Stimulated activated CD4-positive, alpha-beta T cell treated with anti-CD3 and anti-CD28 coated beads, TNF-alpha, amount 100 ng/mL, for 4 hours (primary cell): ENCODE results near the gene FAM78B.

ENCODE experiments used
- DNase-seq, 3 experiments: peaks; one replicate each; pipeline ENCODE4 v3.0.0-alpha.2; 2020; ENCODE audit warnings: low read depth in 3 of 3

The FAM78B gene, protein sequence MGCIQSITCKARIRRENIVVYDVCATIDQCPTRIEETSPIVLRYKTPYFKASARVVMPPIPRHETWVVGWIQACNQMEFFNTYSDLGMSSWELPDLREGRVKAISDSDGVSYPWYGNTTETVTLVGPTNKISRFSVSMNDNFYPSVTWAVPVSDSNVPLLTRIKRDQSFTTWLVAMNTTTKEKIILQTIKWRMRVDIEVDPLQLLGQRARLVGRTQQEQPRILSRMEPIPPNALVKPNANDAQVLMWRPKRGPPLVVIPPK

DNA sequence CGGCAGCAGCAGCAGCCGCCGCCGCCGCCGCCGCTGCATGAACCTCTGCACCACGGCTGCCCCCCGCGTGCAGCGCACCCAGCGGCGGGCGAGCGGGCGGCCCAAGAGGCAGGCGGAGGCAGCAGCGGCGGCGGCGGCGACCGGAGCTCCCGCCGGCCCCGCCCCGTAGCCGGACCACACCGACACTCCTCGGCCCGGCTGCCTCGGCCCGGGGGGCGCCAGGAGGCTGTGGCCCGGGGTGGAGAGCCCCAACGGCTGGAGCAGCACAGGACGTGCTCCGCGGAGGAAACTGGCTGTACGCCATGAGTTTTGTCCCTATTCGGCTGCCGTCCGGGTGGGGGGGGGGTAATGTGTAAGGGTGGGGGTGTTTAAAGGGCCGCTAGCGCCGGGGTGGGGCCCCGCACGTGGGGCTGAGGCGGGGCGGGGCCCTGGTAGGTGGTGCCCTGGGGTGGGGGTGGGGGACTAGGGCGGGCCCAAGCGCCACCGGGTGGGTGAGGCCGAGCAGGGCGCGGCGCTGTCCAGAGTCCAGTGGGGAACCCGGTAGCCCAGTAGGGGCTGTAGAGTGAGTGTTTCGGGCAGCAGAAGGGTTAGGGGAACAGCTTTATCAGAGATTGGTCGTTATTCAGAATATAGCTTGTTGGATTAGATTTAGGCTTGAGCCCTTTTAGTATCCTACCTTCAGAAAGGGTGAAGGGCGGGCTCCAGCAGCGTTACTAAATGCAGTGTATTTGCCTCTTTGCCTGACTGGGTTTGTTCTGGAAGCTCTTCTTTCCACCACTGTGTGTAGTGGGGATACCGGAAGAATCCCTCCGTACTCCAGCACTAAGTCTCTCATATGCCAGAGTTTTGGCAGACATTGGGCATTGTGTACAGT lies at the start of gene FAM78B:
Gene FAM78B (minus strand): TSS at position 304 of the 874 bp plus-strand sequence. CDS start 753 bp downstream, outside the sequence.
- peak; percentile 10 to 27 (median 22) for DNase-seq

DNA sequence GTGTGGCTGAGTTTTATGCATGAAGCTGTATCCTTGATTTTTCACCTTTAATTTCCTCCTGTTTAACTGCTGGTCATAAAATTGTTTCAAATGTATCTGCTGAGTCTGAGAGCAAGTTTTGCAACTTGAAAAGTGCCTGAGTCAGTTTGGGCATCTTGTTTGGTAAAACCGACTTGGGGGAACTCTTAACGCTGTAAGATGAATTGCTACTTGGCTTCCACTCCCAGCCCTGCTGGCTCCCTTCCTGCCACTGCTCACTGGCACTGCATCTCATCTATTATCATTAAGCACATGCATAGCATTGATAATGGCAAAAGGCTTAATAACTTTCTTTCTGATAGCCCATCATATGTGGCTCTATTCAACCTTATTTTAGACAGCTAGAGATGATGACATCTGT lies 35.7 kb upstream of the FAM78B start:
- no peak for DNase-seq

DNA sequence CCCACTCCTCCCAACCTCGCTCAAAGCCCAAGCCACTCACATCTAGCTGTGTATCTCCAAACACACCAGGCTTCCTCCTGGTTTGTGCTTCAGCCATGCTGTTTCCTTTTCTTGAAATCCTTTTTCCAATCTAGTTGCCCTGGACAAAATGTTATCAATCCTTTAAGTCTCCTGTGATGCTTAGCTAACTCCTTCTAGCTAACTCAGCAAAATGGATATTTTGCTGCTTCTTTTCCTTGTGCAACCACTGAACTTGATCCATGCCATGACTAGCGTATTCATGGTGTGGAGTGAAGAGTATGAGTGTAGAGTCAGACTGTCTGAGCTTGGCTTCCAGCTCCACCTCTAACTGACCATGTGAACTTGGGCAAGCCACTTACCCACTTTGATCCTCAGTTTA lies 33.9 kb upstream of the FAM78B start:
- no peak for DNase-seq

DNA sequence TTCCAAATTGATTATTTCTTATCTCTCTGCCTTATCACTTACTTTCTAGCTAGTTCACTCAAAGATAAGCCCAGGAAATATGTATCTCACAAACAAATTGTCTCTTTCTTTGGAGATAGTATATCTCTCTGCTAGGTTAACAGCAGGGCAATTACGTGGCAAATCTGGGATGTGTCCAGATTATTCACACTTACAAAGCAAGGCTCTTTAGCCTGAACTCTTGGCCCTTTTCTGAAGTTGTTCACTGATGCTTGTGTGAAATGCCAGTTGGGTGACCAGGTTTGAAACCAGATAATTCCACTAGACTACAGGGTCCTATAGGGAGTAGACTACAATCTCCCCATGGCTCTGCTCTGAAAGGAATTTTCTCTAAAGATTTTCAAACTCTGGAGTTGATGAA lies 30.8 kb upstream of the FAM78B start:
- DNase-seq: no peak

DNA sequence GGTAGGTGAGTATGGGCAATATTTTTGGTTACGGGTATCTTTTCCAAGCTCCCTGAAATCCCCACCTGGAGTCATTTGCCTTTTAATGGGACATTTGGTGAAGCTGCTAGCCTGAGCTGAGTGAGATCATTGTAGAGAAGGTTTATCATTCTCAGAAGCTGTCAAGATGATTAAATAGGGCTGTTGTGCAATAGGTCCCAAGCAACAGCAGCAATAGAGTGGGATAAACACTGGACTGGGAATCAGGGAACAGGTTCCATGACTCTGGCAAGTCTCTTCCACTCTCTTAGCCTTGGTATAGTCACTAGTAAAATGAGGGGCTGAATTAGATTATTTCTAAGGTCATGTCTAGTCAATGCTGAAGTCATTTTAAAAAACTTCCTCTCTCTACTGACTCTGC lies 30.3 kb upstream of the FAM78B start:
- no peak for DNase-seq

DNA sequence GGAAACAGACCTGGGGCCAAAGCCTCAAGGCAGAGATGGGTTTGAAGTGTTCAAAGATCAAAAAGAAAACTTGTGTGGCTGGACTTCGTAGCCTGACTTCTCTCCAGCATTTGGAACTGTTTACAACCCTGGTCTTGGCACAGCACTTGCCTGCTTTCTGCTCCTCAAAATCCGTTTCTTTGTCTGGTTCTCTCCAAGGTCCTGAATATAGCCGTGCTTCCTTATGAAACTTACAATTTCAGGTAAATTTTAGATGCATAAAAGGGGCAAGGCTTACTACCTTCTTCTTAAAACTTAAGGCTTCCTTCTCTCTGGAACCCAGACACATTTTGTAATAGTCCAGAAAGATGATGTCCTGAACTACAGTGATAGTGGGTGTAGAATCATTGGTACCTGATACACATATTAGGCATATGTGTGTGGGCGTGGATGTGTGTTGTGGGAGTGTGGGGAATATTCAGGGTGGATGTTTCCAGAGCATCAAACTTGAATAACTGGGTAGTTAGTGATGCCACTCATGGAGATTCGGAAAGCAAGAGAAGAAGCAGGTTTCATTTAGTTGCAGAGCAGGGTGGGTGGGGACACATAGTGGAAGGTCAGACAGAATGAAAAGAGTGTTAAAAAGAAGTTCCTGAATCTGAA lies 26.4 kb upstream of the FAM78B start:
- DNase-seq: no peak

DNA sequence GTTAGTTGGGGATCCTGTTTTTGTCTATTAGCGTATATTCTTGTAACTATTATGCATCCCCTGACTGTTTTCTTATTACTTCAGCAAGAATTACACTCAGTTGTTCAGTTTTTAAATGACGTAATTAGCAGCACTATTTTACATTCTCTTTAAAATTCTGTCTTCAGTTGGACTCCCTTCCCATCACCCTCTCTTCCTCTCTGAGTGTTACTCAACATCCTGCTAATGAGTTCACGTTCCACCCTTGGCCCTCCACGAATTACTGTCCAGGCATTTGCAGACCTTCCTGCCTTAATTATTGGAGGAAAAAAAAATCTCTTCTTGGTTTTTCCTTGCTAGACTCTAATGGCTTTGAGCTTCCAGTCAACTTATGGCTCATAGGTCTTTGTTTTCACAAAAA lies 23.6 kb upstream of the FAM78B start:
- DNase-seq: no peak

DNA sequence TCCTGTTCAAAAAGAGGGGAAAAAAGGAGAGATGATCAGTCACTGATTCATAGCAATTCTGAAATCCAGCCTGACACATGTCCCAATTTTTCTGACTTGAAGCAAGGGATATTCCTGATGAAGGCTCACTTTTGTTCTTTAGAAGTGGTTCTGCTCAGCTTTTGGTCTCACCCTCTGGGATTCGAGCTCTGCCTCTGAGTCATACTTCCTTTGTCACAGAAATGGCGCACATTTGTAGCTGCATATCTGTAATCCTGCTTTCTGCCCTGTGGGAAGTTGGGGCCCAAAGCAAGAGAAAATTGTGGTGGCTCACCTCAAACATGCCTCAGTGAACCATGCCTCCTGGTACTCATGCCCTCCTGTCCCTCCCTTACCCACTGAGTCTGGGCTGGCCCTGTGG lies 22.3 kb upstream of the FAM78B start:
- no peak for DNase-seq

DNA sequence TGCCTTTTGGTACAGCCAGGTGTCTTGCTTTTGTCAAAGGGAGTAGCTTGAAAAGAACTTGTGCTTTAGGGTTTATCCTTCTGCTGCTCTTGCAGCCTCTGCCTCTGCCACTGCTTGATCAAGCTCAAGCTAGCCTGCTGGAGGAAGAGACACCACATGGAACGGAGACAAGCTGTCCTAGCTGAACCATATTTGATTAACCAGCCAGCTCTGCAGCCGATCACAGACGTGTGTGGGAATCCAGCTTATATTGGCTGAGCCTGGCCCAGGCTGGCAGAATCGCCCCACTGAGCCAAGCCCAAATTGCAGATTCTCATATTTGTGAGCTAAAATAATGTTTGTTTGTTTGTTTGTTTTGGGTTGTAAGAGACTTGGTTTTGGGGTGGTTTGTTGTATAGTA lies 18.7 kb upstream of the FAM78B start:
- no peak for DNase-seq

DNA sequence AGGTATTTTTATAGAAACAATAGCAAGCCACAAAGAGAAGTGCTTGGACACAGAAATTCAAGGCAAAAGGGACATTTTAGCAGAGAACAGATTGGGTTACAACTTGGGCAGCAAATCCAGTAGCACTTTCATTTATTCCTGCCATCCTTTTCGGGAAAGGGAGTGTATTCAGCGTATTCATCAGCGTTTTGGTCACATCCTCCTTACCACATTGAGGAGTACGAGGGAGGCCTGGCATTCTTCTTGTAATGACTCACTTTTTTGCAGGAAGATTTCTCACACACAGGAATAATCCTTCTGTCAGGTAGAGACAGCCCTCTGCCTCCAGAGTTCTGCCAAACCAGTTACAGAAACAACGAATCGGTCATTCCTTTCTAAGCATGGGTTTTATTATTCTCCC lies 18.1 kb upstream of the FAM78B start:
- DNase-seq: no peak

DNA sequence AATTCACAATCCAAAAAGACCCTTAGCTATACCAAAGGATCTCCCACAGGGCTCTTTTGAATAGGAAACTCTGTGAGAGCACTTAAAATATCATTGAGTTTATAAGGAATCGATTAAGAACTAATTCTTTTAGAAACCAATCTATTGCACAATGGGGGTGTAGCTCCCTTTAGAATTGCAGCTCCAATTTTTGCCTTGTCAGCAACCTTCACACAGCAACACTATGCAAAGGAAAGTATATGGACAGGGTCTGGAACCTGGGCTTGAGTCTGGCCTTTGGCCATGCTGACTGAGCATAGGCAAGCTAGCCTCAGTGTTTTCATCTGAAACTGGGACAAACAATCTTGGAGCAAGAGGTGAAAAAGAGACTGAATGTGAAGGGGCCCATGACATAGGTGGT lies 17.2 kb upstream of the FAM78B start:
- DNase-seq: no peak

DNA sequence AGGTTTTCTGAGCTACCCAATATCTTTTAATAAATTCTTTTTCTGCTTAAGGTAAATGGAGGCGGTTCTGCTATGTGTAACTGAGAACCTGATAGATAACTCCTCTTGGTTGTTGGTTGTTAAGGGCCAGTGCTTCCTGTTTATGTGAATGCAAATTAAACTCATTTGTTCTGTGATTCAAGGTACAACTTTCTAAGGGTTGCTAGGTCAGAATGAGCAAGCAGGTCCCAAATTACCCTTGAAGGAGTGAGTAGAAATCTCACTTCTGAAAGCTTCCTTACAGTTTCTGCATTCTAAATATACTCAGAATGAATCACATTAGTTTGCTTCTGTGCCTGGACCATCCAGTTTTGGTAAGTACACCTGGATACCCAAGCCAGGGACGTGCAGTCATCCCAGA lies 15.5 kb upstream of the FAM78B start:
- no peak for DNase-seq

DNA sequence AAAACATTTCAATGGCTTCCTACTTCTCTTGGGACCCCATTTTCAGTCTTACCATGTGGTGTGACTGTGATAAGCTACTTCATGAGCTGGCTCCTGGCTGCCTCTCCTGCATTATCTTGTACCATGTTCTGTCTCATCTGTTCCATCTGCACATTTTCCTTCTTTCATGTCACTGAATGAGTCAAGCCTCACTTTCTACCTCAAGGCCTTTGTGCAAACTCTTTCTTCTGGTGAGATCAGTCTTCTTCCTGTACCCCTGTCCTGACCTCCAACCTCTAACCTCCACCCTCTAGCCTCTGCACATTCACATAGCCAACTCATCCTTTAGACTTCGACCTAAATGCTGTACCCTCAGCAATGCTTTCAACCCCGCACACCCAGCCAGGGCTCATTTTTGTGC lies 9.6 kb upstream of the FAM78B start:
- DNase-seq: no peak

DNA sequence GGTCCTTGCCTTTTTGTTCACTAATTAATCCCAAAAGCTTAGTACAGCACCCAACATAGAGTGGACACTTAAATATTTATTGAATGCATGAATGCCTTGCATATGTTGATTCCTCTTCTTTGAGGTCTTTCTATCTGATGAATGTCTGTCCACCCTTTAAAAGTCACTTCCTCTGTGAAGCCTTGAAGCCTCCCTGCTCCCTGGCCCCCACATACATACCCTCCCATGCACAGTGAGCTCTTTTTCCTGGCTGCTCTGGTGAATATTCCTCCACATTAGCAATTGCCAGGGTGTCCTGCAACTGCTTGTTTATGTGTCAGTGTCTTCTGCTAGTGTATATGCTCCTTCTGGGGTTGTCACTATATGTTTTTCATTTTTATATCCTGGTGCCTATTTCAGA lies 8.2 kb upstream of the FAM78B start:
- DNase-seq: no peak

DNA sequence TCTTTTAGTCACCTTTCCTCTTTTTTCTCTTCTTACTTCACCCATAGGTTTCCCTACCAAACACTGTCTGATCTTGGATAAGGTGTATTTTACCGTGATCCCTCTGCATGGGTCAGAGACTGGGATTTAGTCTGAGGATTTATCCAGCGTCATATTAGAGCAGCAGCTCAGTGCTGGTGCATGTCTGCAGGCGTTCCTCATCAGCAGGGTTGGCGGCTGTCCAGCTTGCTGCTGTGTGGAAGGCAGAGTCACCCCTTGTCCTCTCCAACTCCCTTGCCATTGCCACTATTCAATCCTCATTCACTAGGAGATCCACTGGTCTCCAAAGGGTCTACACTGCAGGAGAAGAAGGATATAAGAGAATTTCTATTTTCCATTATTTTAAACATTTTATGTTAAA lies 7.3 kb upstream of the FAM78B start:
- no peak for DNase-seq

DNA sequence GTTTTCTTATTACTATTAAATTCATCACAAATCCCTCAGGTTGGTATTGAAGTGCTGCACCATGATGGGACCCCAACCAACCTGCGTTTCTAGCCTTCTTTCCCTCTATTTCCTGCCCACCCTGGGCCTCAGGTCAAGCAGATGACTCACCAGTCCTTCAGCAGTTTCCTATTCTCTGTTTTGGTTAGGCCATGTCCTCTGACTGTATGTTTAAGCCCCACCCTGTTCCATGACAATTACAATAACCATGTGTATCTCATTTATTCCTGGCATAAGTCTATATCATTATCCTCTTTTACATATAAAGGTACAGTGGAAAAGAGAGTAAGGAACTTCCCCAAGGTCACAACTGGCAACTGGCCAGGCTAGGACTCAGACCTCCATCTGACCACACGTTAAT lies 5.3 kb upstream of the FAM78B start:
- DNase-seq: no peak

DNA sequence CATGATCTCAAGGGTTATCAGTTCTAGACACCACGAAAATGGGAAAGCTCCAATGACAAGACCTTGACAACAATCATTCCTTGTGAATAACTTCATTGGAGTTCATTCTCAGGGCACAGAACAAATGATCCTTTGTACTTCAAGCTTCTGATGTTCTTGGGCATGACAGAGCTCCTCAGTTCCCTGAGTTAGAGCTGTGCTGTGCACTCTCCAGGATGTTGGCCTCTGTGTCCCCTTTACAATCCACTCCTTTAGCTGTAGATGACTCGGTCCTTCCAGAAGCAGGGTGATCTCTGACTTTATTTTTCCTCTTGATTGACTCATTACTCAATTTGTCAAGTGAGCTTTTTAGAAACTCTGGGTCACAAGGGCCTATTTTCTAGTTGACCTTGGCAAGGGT lies 3.9 kb upstream of the FAM78B start:
- no peak for DNase-seq

DNA sequence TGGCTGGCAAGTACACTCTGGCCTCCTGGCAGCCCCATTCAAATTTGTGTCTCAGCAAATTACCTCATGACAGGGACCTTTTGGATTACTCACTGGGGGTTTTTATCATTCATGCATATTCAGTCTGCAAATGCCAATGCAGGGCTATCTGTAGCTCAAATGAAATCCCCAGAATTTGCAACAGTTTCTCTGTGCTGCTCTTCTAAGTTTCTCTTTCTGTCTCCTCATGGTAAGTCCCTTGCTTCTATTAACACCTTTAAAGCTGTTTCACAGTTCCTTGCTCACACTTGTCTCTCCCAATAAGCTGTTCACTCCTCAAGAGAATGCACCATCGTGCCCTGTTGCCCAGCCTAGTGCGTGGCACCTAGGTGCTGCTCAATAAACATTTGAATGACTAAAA lies 3.3 kb upstream of the FAM78B start:
- no peak for DNase-seq

DNA sequence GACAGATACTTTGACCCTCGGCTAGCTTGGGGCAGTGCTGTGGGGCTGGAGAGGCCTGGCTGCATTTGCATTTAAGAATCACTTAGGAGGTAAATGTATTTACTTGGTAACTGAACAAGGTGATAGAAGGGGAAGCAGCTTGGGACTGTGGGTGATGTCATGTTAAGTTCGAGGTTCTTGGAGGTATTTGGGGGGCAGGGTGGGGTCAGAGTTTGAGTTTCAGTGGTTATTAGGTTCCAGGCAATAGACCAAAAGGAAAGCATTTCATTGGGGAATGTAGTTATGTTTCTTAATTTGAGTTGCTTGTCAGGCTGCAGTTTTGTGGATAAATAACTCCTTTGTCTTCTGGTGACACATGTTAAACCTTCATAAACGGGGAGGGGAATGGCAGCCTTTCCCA lies 2.4 kb upstream of the FAM78B start:
- no peak for DNase-seq

DNA sequence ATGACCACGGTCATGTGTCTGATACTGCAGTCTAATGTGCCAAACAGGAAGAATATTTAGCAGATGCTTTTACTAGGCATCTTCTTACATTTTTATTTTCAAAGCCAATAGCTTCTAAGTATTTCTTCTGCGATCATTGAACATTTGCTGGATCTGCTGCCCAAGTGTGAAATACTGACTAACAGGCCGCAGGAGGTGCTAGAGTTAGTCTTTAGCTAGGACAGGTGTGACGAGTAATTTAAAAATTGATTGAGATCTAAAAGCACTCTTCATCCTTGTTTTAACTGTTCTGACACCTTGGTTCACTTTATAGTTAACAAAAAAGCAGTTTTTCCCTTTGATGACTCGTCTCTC lies 748 bp upstream of the FAM78B start:
- DNase-seq: no peak

DNA sequence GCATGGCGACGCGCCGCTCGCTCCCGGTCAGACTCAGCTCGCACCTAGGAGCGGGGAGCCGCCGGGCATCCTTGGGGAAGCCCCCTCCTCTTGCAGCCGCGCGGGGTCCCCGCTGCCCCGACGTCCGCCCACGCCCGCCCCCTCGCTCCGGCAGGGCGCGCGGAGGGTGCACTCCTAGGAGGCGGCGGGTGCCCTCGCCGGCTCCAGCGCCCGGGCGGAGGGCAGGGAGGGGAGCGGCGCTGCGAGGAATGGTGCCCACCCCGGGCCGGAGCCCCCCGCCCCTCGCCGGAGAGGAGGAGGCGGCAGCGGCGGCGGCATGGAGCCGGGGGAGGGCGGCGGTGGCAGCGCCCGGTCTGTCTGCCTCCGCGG lies 488 bp downstream of the FAM78B start:
- DNase-seq: no peak

DNA sequence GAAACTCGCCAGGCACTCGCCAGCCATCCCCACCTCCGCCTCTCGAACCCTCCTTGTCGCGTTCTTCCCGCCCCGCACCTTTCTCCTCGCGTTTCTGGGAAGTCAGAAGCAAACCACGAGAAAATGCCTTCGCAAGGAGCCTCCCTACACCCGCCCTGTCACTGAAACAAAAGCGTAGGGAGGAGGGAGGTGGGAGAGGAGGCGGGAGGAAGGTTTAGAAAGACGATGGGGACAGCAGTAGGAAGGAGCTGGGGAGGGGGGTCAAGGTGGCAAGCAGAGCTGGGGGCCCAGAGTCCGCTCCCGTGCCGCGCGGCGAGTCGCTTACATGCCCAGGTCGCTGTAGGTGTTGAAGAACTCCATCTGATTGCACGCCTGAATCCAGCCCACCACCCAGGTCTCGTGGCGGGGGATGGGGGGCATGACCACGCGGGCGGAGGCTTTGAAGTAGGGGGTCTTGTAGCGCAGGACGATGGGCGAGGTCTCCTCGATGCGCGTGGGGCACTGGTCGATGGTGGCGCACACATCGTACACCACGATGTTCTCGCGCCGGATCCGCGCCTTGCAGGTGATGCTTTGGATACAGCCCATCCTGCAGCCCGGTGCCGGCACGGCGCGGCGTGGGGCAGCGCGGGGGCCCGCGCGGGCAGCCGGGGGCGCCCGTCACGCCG lies 1.0 kb downstream of the FAM78B start:
- peak in 1 of 3 experiments; percentile 5 for DNase-seq
